Gastroesophageal sphincter (tissue), 3 donors: Measurements from ENCODE around the gene TRIM54.

Experiments
- POLR2A ChIP-seq, 2 donors: fragments of 450-650 bp; IDR thresholded peaks; one replicate each; pipeline ENCODE4 v1.6.1; 2017; ENCODE audit warnings: antibody characterized with exemption in 2 of 2, mild to moderate bottlenecking in 2 of 2, moderate library complexity in 1 of 2
- TF ChIP-seq, protein P1 (sequence below), 4 experiments: fragments of 200-600 bp in 2 of 4; fragments of 450-650 bp in 2 of 4; sonication (generic) in 1 of 4; IDR thresholded peaks; one replicate each; pipeline ENCODE4 v1.5.1; 2017 to 2019; ENCODE audit warnings: antibody characterized with exemption in 4 of 4, mild to moderate bottlenecking in 2 of 4, moderate library complexity in 2 of 4

DNA sequence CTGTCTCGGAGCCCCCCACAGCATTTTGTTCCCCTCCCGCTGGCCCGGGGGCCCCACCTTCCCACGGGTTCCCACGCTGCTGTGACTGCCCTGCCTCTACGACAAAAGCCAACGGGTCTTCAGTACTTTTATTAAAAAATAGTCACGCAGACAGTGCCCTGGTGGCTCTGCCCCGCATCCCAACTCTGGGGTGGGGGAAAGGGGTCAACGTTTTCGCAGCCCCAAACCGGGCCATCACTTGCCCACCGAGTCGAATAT is 25.0 kb downstream of the TRIM54 start:
- TF ChIP-seq POLR2A (IDR thresholded peaks at IDR 0.05) = no peak
- TF ChIP-seq, protein P1, sequence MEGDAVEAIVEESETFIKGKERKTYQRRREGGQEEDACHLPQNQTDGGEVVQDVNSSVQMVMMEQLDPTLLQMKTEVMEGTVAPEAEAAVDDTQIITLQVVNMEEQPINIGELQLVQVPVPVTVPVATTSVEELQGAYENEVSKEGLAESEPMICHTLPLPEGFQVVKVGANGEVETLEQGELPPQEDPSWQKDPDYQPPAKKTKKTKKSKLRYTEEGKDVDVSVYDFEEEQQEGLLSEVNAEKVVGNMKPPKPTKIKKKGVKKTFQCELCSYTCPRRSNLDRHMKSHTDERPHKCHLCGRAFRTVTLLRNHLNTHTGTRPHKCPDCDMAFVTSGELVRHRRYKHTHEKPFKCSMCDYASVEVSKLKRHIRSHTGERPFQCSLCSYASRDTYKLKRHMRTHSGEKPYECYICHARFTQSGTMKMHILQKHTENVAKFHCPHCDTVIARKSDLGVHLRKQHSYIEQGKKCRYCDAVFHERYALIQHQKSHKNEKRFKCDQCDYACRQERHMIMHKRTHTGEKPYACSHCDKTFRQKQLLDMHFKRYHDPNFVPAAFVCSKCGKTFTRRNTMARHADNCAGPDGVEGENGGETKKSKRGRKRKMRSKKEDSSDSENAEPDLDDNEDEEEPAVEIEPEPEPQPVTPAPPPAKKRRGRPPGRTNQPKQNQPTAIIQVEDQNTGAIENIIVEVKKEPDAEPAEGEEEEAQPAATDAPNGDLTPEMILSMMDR (IDR thresholded peaks at IDR 0.05) = no peak
